GM23248 (cell line): ENCODE results near the gene CABP4. TPM values are rescaled to one million over a fixed set of nuclear protein-coding genes. Genes with fewer than 3 reads are reported as not detected.

Experiments
- DNase-seq: peaks from one replicate; pipeline ENCODE4 v3.0.0-alpha.2; 2015
- H2AFZ ChIP-seq: fragments of 200-600 bp; sonication (generic); 2 replicates; pipeline ENCODE4 v1.6.1; 2016; ENCODE audit warnings: antibody characterized with exemption
- H3F3A ChIP-seq: fragments of 200-600 bp; sonication (generic); 2 replicates; pipeline ENCODE4 v1.6.1; 2016; ENCODE audit warnings: mild to moderate bottlenecking, antibody characterized with exemption, mixed run types; ENCODE audit not compliant: insufficient read depth
- H3K27ac ChIP-seq: fragments of 200-600 bp; sonication (generic); 2 replicates; pipeline ENCODE4 v1.5.1; 2016; ENCODE audit warnings: mild to moderate bottlenecking
- H3K27me3 ChIP-seq: fragments of 200-600 bp; sonication (generic); replicated peaks from 2 replicates; pipeline ENCODE4 v1.6.1; 2016; ENCODE audit warnings: mild to moderate bottlenecking; ENCODE audit not compliant: insufficient read depth
- H3K36me3 ChIP-seq: fragments of 200-600 bp; sonication (generic); 2 replicates; pipeline ENCODE4 v1.6.1; 2016; ENCODE audit warnings: low read depth, mild to moderate bottlenecking
- H3K4me1 ChIP-seq: fragments of 200-600 bp; sonication (generic); 2 replicates; pipeline ENCODE4 v1.6.1; 2016; ENCODE audit warnings: mild to moderate bottlenecking; ENCODE audit not compliant: insufficient read depth
- H3K4me2 ChIP-seq: fragments of 200-600 bp; sonication (generic); one replicate; pipeline ENCODE4 v1.6.1; 2016; ENCODE audit warnings: mild to moderate bottlenecking; ENCODE audit not compliant: unreplicated experiment
- H3K4me3 ChIP-seq: fragments of 200-600 bp; sonication (generic); 2 replicates; pipeline ENCODE4 v1.5.1; 2016; ENCODE audit warnings: mild to moderate bottlenecking
- H3K79me2 ChIP-seq: fragments of 200-600 bp; sonication (generic); 2 replicates; pipeline ENCODE4 v1.6.1; 2016; ENCODE audit warnings: mild to moderate bottlenecking; ENCODE audit not compliant: insufficient read depth
- H3K9ac ChIP-seq: fragments of 200-600 bp; sonication (generic); 2 replicates; pipeline ENCODE4 v1.6.1; 2016; ENCODE audit warnings: mild to moderate bottlenecking
- H3K9me2 ChIP-seq: fragments of 200-600 bp; sonication (generic); 2 replicates; pipeline ENCODE4 v1.6.1; 2016; ENCODE audit warnings: mixed run types, mild to moderate bottlenecking, moderate library complexity; ENCODE audit not compliant: insufficient read depth
- H3K9me3 ChIP-seq: fragments of 200-600 bp; sonication (generic); one replicate; pipeline ENCODE4 v1.6.1; 2017; ENCODE audit warnings: low read depth
- H4K20me1 ChIP-seq: fragments of 200-600 bp; sonication (generic); 2 replicates; pipeline ENCODE4 v1.6.0; 2016; ENCODE audit not compliant: insufficient read depth
- EZH2 ChIP-seq: fragments of 200-600 bp; sonication (generic); IDR thresholded peaks from 2 replicates; pipeline ENCODE4 v1.6.1; 2018; ENCODE audit warnings: antibody characterized with exemption, mild to moderate bottlenecking; ENCODE audit not compliant: insufficient read depth, poor library complexity, severe bottlenecking
- EZH2phosphoT487 ChIP-seq: fragments of 200-600 bp; sonication (generic); IDR thresholded peaks from 2 replicates; pipeline ENCODE4 v1.6.1; 2018; ENCODE audit warnings: antibody characterized with exemption, moderate library complexity, mild to moderate bottlenecking, low read depth; ENCODE audit not compliant: insufficient read depth
- WGBS, 2 experiments: methylation state at CpG; one replicate each; pipeline ENCODE4 v1.1.6; 2015 to 2017; ENCODE audit warnings: low lambda C conversion rate in 2 of 2, low coverage in 1 of 2; ENCODE audit errors: missing lambda C conversion rate in 2 of 2; 5-methylcytosine and 5-hydroxymethylcytosine counted together
- in situ Hi-C: fragments of 300-500 bp; cut with MboI; formaldehyde crosslinking; loops from 2 replicates; pipeline ENCODE4 v1.15.0; 2020
- polyA plus RNA-seq: library from polyadenylated mRNA; unstranded; fragments of >200 nt; fragmentation: Nextera tagmentation; extraction: Ambion mirVana; gene quantifications from 2 replicates; pipeline ENCODE4 v1.2.1, GENCODE V29; 2016
- total RNA-seq: library from RNA; depleted of rRNA; stranded (reverse); fragments of >200 nt; shearing (Covaris generic); gene quantifications from 2 replicates; pipeline ENCODE4 v1.2.3, GENCODE V29; 2014

Gene CABP4
- total and polyA plus RNA-seq, 2 experiments from 2014 or later = not detected

DNA sequence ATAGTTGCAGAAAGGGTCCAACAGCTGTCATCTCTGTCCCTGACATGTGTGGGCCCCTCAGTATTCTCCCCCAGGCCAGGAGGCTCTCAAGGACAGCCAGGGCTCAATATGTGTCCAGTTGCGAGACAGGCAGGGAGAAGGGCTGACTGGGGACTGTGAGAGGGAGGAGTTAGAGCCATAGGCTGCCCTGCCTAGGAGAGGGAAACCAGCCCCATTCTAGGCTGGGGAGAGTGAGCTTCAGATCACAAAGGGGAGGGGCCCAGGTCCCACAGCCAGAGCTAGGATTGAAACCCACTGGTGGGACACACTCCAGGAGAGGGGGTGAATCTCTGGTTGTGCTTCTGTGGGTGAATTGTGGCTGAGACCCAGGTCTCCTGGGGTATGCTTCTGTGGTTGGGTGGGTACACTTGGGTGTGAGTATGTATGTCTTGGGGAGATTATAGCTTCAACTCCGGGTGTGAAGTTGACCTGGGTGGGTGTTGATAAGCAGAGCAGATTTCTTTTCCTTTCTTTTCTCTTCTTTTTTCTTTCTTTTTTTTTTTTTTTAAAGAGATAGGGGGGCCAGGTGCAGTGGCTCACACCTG, 41.8 kb upstream of the CABP4 start:
- Histone ChIP-seq H3K4me1 (no peaks in the 10 kb centered on the region), H3K79me2 (no peaks in the 10 kb centered on the region), H3K9me2 (no peaks in the 10 kb centered on the region), H3K4me2 (no peak overlapping the region), H4K20me1 (no peaks in the 10 kb centered on the region), H3K9me3 (no peaks in the 10 kb centered on the region), H2AFZ (no peak overlapping the region), H3K4me3 (no peak overlapping the region), H3K27ac (no peak overlapping the region), H3K27me3 (peaks cover 17% of the 10 kb centered on the region), H3K9ac (no peak overlapping the region), H3K36me3 (no peaks in the 10 kb centered on the region), H3F3A (no peaks in the 10 kb centered on the region)
- WGBS, 2 experiments = 66 to 86% methylated on average over 2 of the region's 2 CpGs
- in situ Hi-C loops = no loop called here
- TF ChIP-seq EZH2 = no peak
- TF ChIP-seq EZH2phosphoT487 = no peak
- DNase-seq = no peak

DNA sequence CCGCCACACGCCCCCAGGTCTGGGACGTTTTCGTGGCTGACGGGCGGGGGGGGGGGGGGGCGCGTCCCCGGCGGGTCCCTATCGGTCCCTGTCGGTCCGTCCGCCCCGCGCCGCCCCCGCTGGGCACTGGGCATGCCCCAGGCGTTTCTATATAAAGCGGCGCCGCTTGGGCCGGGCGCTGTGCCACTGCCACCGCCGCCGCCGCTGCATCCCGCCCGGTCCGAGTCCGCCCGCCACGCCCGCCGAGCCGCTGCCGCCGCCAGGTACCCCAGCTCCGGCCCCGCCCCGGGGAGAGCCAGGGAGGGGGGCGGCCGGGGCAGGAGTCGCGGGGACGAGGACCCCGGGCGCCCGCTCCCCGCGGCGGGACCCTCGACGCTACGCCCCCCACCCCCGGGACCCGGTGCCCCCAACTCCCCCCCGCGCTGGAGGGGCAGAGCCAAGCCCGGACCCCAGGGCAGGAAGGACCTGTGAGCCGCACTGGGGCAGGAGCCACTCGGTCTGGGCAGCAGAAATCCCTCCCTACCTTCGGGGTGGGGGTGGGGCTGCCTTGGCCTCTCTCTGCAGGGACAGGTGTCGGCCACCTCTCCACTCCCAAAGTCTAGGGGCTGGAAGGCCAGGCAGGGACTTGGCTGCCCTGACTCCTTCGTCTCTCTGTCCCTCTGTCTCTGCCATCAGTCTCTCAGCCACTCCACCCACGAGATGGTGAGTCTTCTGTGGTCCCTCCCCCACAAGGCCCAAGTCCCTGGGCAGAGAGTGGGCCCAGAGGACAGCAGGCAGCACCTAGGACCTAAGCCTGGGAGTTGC, 39.5 kb upstream of the CABP4 start, which contains the start of gene CARNS1:
Gene CARNS1, plus strand, starts transcription at position 178 of the 804 bp plus-strand sequence. Its CDS starts 522 bp downstream, at position 700.
- TF ChIP-seq EZH2phosphoT487 (no peak), EZH2 (no peak)
- H3F3A ChIP-seq = no peaks in the 10 kb centered on the region
- H3K79me2 ChIP-seq = no peaks in the 10 kb centered on the region
- no peaks in the 10 kb centered on the region for H3K9me2 ChIP-seq
- H3K4me2 ChIP-seq = no peak within 1 kb of the TSS
- no peak within 1 kb of the TSS for H3K4me3 ChIP-seq
- H3K27ac ChIP-seq = no peak within 1 kb of the TSS
- DNase-seq = peak; percentile 40
- H3K9ac ChIP-seq = no peak within 1 kb of the TSS
- 5 to 6% methylated on average over 5 to 61 of the region's 67 CpGs for WGBS, 2 experiments
- no peaks in the 10 kb centered on the region for H3K36me3 ChIP-seq
- in situ Hi-C loops = no loop called here
- no peak within 1 kb of the TSS for H2AFZ ChIP-seq
- no peaks in the 10 kb centered on the region for H4K20me1 ChIP-seq
- H3K9me3 ChIP-seq = no peaks in the 10 kb centered on the region
- no peaks in the 10 kb centered on the region for H3K4me1 ChIP-seq
- peaks cover 14% of the 10 kb centered on the region for H3K27me3 ChIP-seq

DNA sequence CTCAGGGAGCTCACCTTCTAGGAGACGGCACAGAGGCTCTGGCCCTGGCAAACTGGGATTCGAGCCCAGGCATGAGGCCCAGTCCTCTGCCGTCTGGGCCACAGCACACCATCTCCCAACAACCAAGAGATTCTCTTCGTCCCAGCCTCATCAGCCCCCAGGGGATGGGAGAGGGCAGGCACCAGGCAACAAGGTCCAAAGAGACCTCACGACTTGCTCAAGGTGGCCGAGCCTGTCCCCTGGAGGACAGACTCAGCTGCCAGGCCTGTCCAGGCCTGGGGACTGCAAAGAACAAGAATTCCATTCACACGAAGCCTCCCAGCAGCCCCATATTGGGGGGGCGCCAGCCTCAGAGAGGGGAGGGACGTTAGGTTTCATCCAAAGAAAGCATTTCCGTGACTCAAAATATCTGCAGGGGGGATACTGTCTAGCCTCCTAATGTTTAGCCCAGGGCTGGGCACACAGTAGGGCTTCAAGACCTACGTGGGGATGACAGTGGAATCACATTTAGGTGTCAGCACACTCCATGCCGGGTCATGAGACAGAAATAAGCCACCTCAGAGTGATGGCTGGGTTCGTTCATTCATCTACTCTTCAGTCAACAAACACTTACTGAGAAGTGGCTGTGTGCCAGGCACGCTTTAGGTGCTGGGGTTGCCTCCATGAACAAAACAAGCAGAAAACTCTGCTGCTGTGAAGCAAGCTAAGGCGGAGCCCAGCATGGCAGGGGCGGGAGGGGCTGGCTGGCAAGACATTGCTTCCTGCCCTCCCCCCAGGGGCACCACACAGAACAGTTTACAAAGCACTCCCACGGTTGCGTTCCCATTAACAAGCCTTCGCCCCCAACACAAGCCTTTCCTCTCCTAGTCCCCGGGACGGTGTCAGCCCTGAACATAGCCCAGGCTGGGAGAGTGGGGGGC, 38.5 kb upstream of the CABP4 start:
- in situ Hi-C loops = no loop called here
- Histone ChIP-seq H4K20me1 (no peaks in the 10 kb centered on the region), H3K4me2 (no peak overlapping the region), H3K4me1 (no peaks in the 10 kb centered on the region), H3F3A (no peaks in the 10 kb centered on the region), H3K27ac (no peak overlapping the region), H3K9me2 (no peaks in the 10 kb centered on the region), H3K79me2 (no peaks in the 10 kb centered on the region), H2AFZ (no peak overlapping the region), H3K36me3 (no peaks in the 10 kb centered on the region), H3K9me3 (no peaks in the 10 kb centered on the region), H3K27me3 (peaks cover 6% of the 10 kb centered on the region; the same call in 1 of the 2 replicates), H3K4me3 (no peak overlapping the region), H3K9ac (no peak overlapping the region)
- WGBS, 2 experiments = 73 to 76% methylated on average over 20 to 21 of the region's 21 CpGs
- no peak for TF ChIP-seq EZH2
- TF ChIP-seq EZH2phosphoT487 = no peak
- DNase-seq = peak; percentile 37

DNA sequence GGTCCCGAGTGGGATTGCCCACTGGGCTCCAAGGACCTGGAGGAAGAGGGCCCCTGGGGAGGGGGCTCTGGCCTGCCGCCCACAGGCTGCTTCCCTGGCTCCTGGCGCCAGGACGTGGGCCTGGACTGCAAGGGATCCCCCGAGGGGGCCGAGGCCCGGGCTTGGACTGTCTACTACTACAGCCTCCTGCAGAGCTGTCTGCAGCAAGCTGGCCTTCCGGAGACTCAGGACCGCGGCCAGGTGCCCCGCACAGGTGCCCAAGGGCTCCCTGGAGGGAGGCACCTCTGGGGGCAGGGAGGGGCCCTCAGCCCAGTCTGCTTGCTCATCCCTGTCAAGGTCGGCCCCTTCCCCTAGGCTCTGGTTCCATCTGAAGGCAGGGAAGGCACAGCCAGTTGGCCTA, 37.7 kb upstream of the CABP4 start:
- DNase-seq = no peak
- Histone ChIP-seq H3K79me2 (no peaks in the 10 kb centered on the region), H3K9ac (no peak overlapping the region), H3F3A (no peaks in the 10 kb centered on the region), H3K27me3 (no peaks in the 10 kb centered on the region), H3K9me2 (no peaks in the 10 kb centered on the region), H3K27ac (no peak overlapping the region), H3K4me1 (no peaks in the 10 kb centered on the region), H2AFZ (no peak overlapping the region), H3K36me3 (no peaks in the 10 kb centered on the region), H4K20me1 (no peaks in the 10 kb centered on the region), H3K4me2 (no peak overlapping the region), H3K9me3 (no peaks in the 10 kb centered on the region), H3K4me3 (no peak overlapping the region)
- TF ChIP-seq EZH2phosphoT487 (no peak), EZH2 (no peak)
- 87 to 90% methylated on average over 12 of the region's 12 CpGs for WGBS, 2 experiments
- in situ Hi-C loops = no loop called here
